Neutrophil (primary cell): Measurements from ENCODE around the gene CNGA2.

Experiments used
- H3K27ac ChIP-seq: fragments of 200-600 bp; sonication (generic); 2 replicates; pipeline ENCODE4 v1.5.1; 2016; ENCODE audit warnings: mild to moderate bottlenecking, moderate library complexity
- H3K27me3 ChIP-seq: fragments of 200-600 bp; sonication (generic); 2 replicates; pipeline ENCODE4 v1.6.0; 2016; ENCODE audit warnings: mild to moderate bottlenecking
- H3K36me3 ChIP-seq: fragments of 200-600 bp; sonication (generic); 2 replicates; pipeline ENCODE4 v1.5.1; 2017
- H3K4me1 ChIP-seq, 2 experiments: fragments of 200-600 bp in 1 of 2; sonication (generic) in 1 of 2; 1 replicate in 1 of 2; 2 replicates in 1 of 2; pipeline versions ENCODE4 v1.5.1 to v1.6.1; 2013 to 2016; ENCODE audit warnings: low read depth in 1 of 2, low read length in 1 of 2, mild to moderate bottlenecking in 1 of 2, moderate library complexity in 1 of 2; ENCODE audit not compliant: control insufficient read depth in 1 of 2, insufficient read depth in 1 of 2
- H3K4me3 ChIP-seq, 2 experiments: fragments of 200-600 bp in 1 of 2; sonication (generic) in 1 of 2; 1 replicate in 1 of 2; 2 replicates in 1 of 2; pipeline ENCODE4 v1.5.1; 2013 to 2016; ENCODE audit warnings: low read depth in 1 of 2, low read length in 1 of 2, mild to moderate bottlenecking in 1 of 2, moderate library complexity in 1 of 2
- H3K9me3 ChIP-seq: fragments of 200-600 bp; sonication (generic); 2 replicates; pipeline ENCODE4 v1.5.1; 2016
- CTCF ChIP-seq: fragments of 200-600 bp; sonication (generic); IDR thresholded peaks from 2 replicates; pipeline ENCODE4 v1.5.1; 2016; ENCODE audit warnings: antibody characterized with exemption

Gene CNGA2

GRCh38 chrX:151729056-151729725 is 5.4 kb upstream of the CNGA2 start:
- no peaks in the 10 kb centered on the region for H3K36me3 ChIP-seq
- no peak overlapping the region for H3K27ac ChIP-seq

GRCh38 chrX:151735219-151735618 is 673 bp downstream of the CNGA2 start:
- TF ChIP-seq CTCF: no peak
- no peak overlapping the region for H3K27ac ChIP-seq
- no peaks in the 10 kb centered on the region for H3K4me1 ChIP-seq
- H3K4me3 ChIP-seq: no peak overlapping the region
- no peaks in the 10 kb centered on the region for H3K9me3 ChIP-seq
- H3K36me3 ChIP-seq: no peaks in the 10 kb centered on the region
- H3K27me3 ChIP-seq: no peaks in the 10 kb centered on the region

More at GRCh38 chrX:151729056-151729725, 5.4 kb upstream of the CNGA2 start:
- Histone ChIP-seq H3K9me3 (no peaks in the 10 kb centered on the region), H3K4me3 (no peak overlapping the region), H3K4me1 (no peaks in the 10 kb centered on the region), H3K27me3 (no peaks in the 10 kb centered on the region)
- no peak for TF ChIP-seq CTCF

- Histone ChIP-seq H3K4me1 (no peaks in the 10 kb centered on the region), H3K4me3 (no peak overlapping the region), H3K36me3 (no peaks in the 10 kb centered on the region), H3K27me3 (no peaks in the 10 kb centered on the region), H3K27ac (no peak overlapping the region), H3K9me3 (no peaks in the 10 kb centered on the region)
- no peak for TF ChIP-seq CTCF
These were observed 2.1 kb downstream of the CNGA2 start for GRCh38 chrX:151736685-151737084.

- Histone ChIP-seq H3K4me3 (no peak overlapping the region), H3K27ac (no peak overlapping the region), H3K27me3 (no peaks in the 10 kb centered on the region), H3K4me1 (no peaks in the 10 kb centered on the region), H3K9me3 (no peaks in the 10 kb centered on the region), H3K36me3 (no peaks in the 10 kb centered on the region)
- no peak for TF ChIP-seq CTCF
These were observed 2.9 kb downstream of the CNGA2 start for GRCh38 chrX:151737494-151737893.

GRCh38 chrX:151738751-151739150 is 4.2 kb downstream of the CNGA2 start:
- no peak for TF ChIP-seq CTCF
- H3K4me3 ChIP-seq: no peak overlapping the region
- H3K4me1 ChIP-seq: no peaks in the 10 kb centered on the region
- H3K9me3 ChIP-seq: no peaks in the 10 kb centered on the region
- H3K27ac ChIP-seq: no peak overlapping the region
- H3K27me3 ChIP-seq: no peaks in the 10 kb centered on the region
- no peaks in the 10 kb centered on the region for H3K36me3 ChIP-seq
